ENCODE data around the gene COX6B1. TPM values are rescaled to one million over a fixed set of nuclear protein-coding genes. Genes with fewer than 3 reads are reported as not detected.
"Not testable (repeated sequence)": the region's sequence is repeated elsewhere in the genome, so short reads cannot be mapped to it uniquely, and the experiment has no call there.

The COX6B1 gene
- total and polyA plus RNA-seq, 2 donors from 2014 or later: 323 to 1,951 TPM

DNA sequence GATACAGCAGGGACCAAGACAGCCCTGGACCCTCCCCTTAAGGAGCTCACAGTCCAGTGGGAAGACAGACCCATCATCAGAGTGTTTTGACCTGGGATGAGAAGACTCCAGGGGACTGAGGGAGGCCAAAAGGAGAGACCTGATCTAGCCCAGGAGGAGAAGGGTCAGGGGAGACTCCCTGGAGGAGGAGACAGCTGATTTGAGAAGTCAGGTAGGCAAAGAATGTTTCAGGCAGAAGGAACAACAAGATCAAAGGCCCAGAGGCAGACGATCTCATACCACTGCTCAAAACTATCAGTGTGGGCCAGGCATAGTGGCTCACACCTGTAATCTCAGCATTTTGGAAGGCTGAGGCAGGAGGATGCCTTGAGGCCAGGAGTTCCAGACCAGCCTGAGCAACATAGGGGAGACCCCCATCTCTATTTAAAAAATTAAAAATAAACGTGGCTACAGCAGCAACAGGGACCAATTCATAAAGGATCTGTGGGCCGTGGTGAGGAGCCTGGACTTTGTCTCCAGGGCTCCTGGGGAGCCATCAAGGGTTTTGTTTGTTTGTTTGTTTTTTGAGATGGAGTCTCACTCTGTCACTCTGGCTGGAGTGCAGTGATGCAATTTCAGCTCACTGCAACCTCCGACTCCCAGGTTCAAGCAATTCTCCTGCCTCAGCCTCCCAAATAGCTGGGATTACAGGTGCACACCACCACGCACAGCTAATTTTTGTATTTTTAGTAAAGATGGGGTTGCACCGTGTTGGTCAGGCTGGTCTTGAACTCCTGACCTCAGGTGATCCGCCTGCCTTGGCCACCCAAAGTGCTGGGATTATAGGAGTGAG is 2.2 kb upstream of the COX6B1 start:
- intact Hi-C loops (cut with DNase I): no loop called here
- Histone ChIP-seq H3K27me3 (ENCODE audit: control insufficient read depth, insufficient read depth, low read length) (no peaks in the 10 kb centered on the region), H3K4me1 (ENCODE audit: control insufficient read depth in 2 of 3, insufficient read depth in 2 of 3, low read depth in 1 of 3, low read length in 3 of 3) (peaks cover 0 to 17% (median 0%) of the 10 kb centered on the region in 3 donors), H3K9ac (ENCODE audit: low read length in 3 of 3) (no peak overlapping the region), H3K4me3 (ENCODE audit: low read length in 3 of 3) (no peak overlapping the region), H3K27ac (ENCODE audit: low read depth in 2 of 2, low read length in 2 of 2) (no peak overlapping the region), H3K36me3 (ENCODE audit: control insufficient read depth in 2 of 3, insufficient read depth in 3 of 3, low read length in 3 of 3) (no peaks in the 10 kb centered on the region), H3K9me3 (ENCODE audit: control insufficient read depth in 2 of 3, insufficient read depth in 1 of 3, low read length in 3 of 3) (no peaks in the 10 kb centered on the region)
- no peak for DNase-seq
- no peak for FAIRE-seq
- TF ChIP-seq, protein P1, sequence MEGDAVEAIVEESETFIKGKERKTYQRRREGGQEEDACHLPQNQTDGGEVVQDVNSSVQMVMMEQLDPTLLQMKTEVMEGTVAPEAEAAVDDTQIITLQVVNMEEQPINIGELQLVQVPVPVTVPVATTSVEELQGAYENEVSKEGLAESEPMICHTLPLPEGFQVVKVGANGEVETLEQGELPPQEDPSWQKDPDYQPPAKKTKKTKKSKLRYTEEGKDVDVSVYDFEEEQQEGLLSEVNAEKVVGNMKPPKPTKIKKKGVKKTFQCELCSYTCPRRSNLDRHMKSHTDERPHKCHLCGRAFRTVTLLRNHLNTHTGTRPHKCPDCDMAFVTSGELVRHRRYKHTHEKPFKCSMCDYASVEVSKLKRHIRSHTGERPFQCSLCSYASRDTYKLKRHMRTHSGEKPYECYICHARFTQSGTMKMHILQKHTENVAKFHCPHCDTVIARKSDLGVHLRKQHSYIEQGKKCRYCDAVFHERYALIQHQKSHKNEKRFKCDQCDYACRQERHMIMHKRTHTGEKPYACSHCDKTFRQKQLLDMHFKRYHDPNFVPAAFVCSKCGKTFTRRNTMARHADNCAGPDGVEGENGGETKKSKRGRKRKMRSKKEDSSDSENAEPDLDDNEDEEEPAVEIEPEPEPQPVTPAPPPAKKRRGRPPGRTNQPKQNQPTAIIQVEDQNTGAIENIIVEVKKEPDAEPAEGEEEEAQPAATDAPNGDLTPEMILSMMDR (IDR thresholded peaks at IDR 0.05; ENCODE audit: borderline replicate concordance, extremely low read depth, insufficient read depth): no peak

GRCh38 chr19:35650581-35650980 is 2.5 kb downstream of the COX6B1 start:
- FAIRE-seq (no peak), DNase-seq (no peak)
- Histone ChIP-seq H3K4me3 (ENCODE audit: low read length in 3 of 3) (no peak overlapping the region), H3K27ac (ENCODE audit: low read depth in 2 of 2, low read length in 2 of 2) (no peak overlapping the region), H3K9ac (ENCODE audit: low read length in 3 of 3) (no peak overlapping the region), H3K27me3 (ENCODE audit: control insufficient read depth, insufficient read depth, low read length) (no peaks in the 10 kb centered on the region), H3K4me1 (ENCODE audit: control insufficient read depth in 2 of 3, insufficient read depth in 2 of 3, low read depth in 1 of 3, low read length in 3 of 3) (peaks cover 0 to 9% (median 0%) of the 10 kb centered on the region in 3 donors), H3K36me3 (ENCODE audit: control insufficient read depth in 2 of 3, insufficient read depth in 3 of 3, low read length in 3 of 3) (peaks cover 2 to 8% (median 6%) of the 10 kb centered on the region in 3 donors), H3K9me3 (ENCODE audit: control insufficient read depth in 2 of 3, insufficient read depth in 1 of 3, low read length in 3 of 3) (no peaks in the 10 kb centered on the region)
- intact Hi-C loops (cut with DNase I): no loop called here
- TF ChIP-seq, protein P1 (IDR thresholded peaks at IDR 0.05; ENCODE audit: borderline replicate concordance, extremely low read depth, insufficient read depth): no peak

GRCh38 chr19:35654828-35655227 is 6.7 kb downstream of the COX6B1 start:
- H3K27ac ChIP-seq (ENCODE audit: low read depth in 2 of 2, low read length in 2 of 2); FAIRE-seq; H3K27me3 ChIP-seq (ENCODE audit: control insufficient read depth, insufficient read depth, low read length); intact Hi-C loops (cut with DNase I); H3K4me3 ChIP-seq (ENCODE audit: low read length in 3 of 3); DNase-seq; H3K9ac ChIP-seq (ENCODE audit: low read length in 3 of 3); H3K4me1 ChIP-seq (ENCODE audit: control insufficient read depth in 2 of 3, insufficient read depth in 2 of 3, low read depth in 1 of 3, low read length in 3 of 3); H3K9me3 ChIP-seq (ENCODE audit: control insufficient read depth in 2 of 3, insufficient read depth in 1 of 3, low read length in 3 of 3): not testable (repeated sequence)
- peaks cover 4 to 25% (median 24%) of the 10 kb centered on the region in 3 donors for H3K36me3 ChIP-seq (ENCODE audit: control insufficient read depth in 2 of 3, insufficient read depth in 3 of 3, low read length in 3 of 3)

DNA sequence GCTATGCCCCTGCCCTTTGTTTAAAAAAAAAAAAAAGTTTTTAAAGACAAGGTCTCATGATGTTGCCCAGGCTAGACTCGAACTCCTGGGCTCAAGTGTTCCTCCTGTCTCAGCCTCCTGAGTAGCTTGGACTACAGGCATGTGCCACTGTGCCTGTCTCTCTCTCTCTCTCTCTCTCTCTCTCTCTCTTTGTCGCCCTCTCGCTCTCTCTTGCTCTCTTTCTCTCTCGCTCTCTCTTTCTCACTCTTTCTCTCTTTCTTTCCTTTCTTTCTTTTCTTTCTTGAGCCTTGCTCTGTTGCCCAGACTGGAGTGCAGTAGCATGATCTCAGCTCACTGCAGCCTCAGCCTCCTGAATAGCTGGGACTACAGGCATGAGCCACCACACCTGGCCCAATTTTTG is 7.5 kb downstream of the COX6B1 start:
- Histone ChIP-seq H3K4me3 (ENCODE audit: low read length in 3 of 3) (no peak overlapping the region), H3K27ac (ENCODE audit: low read depth in 2 of 2, low read length in 2 of 2) (no peak overlapping the region), H3K4me1 (ENCODE audit: control insufficient read depth in 2 of 3, insufficient read depth in 2 of 3, low read depth in 1 of 3, low read length in 3 of 3) (no peaks in the 10 kb centered on the region), H3K27me3 (ENCODE audit: control insufficient read depth, insufficient read depth, low read length) (no peaks in the 10 kb centered on the region), H3K9ac (ENCODE audit: low read length in 3 of 3) (no peak overlapping the region), H3K36me3 (ENCODE audit: control insufficient read depth in 2 of 3, insufficient read depth in 3 of 3, low read length in 3 of 3) (peaks cover 4 to 25% (median 25%) of the 10 kb centered on the region in 3 donors), H3K9me3 (ENCODE audit: control insufficient read depth in 2 of 3, insufficient read depth in 1 of 3, low read length in 3 of 3) (no peaks in the 10 kb centered on the region)
- TF ChIP-seq, protein P1 (IDR thresholded peaks at IDR 0.05; ENCODE audit: borderline replicate concordance, extremely low read depth, insufficient read depth): no peak
- DNase-seq (no peak), FAIRE-seq (no peak)
- intact Hi-C loops (cut with DNase I): no loop called here

Data from kidney (tissue), 14 donors.